NCI-H524 (cell line): ENCODE measurements around the gene CAMK2A.
A peak's percentile ranks its signal among the peaks of the same experiment; 100 is the strongest.

Source experiments
- DNase-seq, 2 experiments: peaks; one replicate each; lab custom pipeline; 2025; lab: John Stamatoyannopoulos, UW

CAMK2A gene

DNA sequence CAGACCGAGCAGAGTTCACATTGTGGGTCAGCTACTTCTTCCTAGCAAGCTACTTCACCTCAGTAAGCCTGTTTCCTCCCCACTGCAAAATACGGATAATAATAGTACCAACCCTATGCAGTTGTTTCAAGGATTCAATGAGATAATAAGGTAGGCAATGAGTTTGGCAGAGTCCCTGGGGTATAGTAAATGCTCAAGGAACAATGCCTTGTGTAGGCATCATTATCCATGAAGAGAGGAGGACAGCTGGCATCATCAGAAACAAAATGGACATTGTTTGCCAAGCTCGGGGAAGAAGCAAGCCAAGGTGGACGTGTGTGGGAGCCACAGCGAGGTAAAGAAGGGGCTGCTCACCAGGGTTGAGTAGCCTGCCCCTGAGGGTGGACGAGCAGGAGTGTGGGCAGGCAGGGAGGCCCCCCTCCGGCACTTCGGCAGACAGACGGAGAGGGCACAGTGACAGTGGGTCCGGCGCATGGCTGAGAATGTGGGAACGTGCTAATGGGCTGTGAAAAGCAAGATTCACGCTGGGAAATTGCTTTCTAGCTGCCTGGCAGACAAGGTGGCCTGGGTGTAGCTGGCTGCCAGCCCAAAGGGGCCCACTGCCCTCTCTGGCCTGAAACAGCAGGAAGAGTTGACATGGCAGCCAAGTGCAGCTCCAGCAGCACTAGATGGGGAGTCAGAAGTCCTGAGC, 10.1 kb downstream of the CAMK2A start:
- no peak for DNase-seq

- no peak for DNase-seq
These were observed 10.7 kb downstream of the CAMK2A start for GRCh38 chr5:150278916-150279315.

DNA sequence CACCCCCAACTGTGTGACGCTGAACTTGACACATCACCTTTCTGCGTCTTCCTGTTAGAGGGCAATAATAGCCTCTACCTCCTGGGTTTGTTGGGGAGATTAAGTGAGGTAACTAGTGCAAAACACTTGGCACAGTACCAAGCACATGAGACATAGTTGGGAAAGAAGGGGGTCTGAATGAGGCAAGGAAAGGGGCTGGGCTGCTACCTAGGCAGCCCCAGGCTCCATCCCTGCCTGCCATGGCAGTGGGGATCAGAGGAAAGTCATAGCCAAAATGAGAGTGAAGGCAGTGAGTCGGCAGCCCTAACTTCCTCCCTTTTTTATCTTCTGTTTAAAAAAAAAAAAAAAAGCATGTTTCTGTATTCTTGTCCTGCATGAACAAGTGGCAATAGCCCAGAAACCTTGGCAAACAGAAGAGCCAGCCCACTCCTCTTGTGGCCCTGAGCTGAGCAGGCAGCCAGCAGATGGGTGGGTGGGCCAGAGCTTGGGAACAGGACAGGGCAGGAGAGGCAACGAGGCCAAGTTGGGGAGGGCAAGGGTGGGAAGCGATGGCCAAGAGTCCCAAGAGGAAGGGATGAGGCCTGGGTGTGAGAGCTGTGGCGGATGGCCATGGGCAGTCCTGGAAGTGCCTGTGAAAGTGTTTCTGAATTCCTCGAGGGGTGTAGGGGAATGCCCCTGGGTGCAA, 11.4 kb downstream of the CAMK2A start:
- no peak for DNase-seq

- DNase-seq = no peak
These were observed 12.5 kb downstream of the CAMK2A start for GRCh38 chr5:150277043-150277442.

DNA sequence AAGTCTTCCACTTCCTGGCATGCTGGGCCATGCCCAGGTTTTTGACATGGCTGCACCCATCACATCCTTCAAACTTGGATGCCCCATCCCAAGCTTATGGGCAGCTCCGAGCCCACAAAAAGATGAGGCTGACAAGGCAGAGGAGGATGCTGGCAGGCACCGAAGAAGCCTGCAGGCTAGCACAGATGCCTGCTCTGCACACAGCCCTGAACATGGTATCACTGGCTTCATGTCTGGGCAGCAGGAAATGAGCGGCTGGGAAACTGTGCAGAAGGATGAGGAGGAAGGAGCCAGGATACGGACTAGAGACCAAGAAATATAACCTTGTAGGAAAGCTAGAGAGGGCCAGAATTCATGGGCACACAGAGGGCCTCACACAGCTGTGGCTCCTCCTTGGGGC, 14.8 kb downstream of the CAMK2A start:
- DNase-seq = no peak

DNA sequence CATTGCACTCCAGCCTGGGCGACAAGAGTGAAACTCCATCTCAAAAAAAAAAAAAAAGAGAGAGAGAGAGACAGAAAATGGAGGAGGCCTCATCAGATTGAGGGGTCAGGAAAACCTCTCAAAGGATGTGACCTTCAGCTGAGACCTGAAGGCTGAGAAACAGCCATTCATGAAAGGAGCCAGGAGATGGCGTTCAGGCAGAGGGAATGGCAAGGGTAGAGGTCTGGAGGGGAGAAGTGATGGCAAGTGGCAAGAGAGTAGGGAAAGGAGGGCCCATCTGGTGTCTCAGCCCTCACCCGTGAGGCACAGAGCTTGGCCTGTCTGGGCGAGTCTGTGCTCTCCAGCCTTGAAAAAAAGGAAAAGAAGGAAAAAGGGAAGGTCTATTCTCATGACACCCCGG, 17.0 kb downstream of the CAMK2A start:
- DNase-seq = peak; percentile 61 to 85

GRCh38 chr5:150271923-150272322, 17.6 kb downstream of the CAMK2A start:
- no peak for DNase-seq

DNA sequence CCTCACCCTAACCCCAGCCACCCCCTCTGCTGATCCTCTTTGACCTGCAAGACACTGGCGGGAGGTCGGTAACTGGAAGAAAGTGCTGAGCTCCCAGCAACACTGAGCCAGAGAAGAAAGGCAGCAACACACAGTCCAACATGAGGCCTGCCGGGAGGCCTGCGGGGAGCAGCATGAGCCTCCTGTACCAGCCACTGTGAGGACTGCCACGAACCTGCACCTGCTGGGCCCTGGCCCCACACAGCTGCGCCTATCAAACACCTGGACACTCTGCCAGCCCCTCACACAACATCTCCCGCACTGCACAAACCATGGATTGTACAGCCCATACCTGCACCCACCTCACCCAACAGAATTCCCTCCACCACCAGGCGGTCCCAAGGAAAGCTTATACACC, 18.3 kb downstream of the CAMK2A start:
- no peak for DNase-seq

- DNase-seq = no peak
These were observed 18.9 kb downstream of the CAMK2A start for GRCh38 chr5:150270541-150271295.

DNA sequence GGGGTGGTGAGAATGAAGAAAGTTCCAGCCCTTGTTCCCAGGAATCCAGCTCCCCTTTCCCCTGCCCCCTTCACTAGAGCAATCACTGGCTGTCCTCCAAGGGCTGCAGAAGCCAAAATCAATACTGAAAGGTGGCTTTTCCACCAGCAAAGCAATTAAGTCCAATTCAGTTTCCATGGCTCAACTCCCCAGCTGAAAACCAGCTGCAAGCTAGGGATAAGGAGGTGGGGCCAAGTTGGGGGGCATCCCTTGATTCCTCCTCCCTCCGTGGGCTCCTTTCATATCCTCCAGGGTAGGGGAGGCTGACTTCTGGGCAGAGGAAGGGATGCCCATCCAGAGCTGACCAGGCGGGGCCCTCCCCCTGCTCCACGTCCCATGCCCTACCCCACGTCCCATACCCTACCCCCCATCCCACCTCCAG, 22.7 kb downstream of the CAMK2A start:
- DNase-seq = no peak

DNA sequence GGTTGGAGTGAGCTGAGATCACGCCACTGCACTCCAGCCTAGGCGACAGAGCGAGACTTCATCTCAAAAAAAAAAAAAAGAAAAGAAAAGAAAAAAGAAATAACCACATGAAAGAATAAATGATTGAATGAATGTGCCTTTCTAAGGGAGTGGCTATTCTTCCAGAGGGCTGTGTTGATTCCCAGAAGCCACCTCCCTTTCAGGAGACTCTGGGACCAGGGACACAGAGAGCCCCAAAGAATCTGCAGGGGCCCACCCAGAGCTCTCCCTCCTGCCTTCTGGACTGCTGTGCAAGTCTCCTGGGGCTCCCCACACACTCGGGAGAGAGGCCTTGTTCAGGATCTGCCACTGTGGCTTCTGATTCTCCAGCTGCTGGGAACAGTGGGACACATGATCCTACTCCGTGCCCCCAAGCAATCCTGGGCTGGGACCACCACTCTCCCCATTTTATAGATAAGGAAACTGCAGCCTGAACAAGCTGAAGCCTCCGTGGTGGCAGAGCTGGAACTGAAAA, 23.6 kb downstream of the CAMK2A start:
- DNase-seq = no peak

- no peak for DNase-seq
These were observed 24.6 kb downstream of the CAMK2A start for GRCh38 chr5:150264667-150265603.

DNA sequence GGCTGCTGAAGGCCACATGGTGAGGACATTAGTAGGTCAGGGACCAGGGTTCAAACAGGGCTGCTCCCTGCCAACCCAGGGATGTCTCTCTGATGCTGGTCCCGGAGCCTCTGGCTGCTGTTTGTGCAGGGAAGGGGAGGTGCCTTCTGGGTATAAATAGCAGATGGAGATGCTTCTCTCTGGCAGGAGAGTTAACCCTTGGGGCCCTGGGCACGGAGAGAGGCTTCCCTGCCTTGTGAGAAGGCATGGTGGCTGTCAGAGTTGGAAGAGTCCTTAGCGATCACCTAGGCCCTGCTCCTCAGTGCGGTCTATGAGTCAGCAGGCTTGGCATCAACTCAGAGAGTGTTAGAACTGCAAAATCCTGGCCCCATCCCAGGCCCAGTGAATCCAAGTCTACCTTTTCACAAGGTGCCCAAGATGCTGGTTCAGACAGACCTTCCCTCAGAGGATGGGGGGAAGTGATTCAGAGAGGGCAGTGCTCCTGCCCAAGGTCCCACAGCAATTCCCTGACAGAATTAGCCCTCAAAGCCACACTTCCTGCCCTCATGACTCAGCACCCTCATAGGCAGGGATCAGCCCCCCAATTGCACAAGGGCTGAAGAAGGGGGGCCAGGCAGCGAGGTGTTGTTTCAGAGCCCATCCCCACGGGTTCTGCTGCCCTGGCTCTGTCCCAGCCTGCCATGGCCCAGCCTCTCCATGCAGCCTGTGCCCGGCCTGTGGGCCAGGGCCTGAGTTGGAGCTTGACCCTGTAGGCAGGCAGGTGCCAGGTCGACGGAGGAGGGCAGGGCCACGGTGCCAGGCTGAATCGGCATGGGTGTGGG, 25.6 kb downstream of the CAMK2A start:
- peak in 1 of 2 experiments; percentile 51 for DNase-seq

GRCh38 chr5:150263375-150263775, 26.2 kb downstream of the CAMK2A start:
- no peak for DNase-seq

GRCh38 chr5:150262502-150262901, 27.1 kb downstream of the CAMK2A start:
- DNase-seq = no peak

GRCh38 chr5:150261231-150261630, 28.3 kb downstream of the CAMK2A start:
- no peak for DNase-seq

- DNase-seq = no peak
These were observed 31.4 kb downstream of the CAMK2A start for GRCh38 chr5:150258130-150258529.

DNA sequence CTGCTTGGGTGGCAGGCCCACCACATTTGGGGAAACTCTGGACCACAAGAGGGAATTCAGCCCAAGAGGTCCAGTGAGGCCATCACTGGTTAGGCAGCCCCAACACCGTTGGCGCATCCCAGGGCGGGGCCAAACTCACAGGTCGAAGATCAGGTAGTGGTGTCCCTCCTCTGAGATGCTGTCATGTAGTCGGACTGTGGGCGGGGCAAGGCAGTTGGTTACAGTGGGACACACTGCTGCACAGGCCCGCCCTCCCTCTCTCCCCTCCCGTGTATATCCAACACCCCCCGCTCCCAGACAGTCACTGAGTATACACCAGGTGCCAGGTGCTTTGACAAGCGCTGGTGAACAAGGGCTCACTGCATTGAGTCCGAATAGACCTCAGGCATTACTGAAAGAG, 32.1 kb downstream of the CAMK2A start:
- DNase-seq = no peak

DNA sequence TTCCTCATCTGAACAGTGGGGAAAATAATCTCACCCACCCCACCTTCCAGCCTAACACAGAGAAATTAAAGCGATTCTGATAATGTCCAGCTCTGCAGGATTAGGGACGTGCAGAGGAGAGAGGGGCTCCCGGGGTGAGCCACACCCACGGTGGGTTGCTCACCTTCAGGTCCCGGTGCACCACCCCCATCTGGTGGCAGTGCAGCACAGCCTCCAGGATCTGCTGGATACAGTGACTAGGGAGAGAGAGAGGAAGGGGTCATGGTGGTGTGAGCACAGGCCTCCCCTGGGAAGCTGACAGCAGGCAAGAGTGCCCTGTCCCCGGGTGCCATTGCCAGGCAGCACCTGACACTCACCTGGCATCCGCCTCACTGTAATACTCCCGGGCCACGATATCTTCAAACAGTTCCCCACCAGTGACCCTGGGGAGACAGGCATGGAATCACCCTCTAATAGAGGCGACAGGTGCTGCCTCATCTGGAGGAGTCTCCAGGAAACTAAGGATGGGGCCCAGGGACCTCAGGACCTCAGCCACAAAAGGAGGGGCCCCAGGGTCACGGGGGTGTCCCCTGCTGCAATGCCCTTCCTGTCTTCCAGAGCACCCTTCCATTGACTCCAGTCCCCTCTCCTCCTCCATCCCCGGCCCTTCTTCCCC, 33.0 kb downstream of the CAMK2A start:
- peak in 1 of 2 experiments; percentile 44 for DNase-seq
